Endothelial cell of umbilical vein (primary cell): Measurements from ENCODE around the gene FAXDC2. TPM values are rescaled to one million over a fixed set of nuclear protein-coding genes. Genes with fewer than 3 reads are reported as not detected.

Source experiments
- BruUV-seq: library from RNA; stranded (reverse); fragments of 400-500 nt; replicated peaks from 2 replicates; lab custom pipeline; 2021; lab: Mats Ljungman, UMichigan
- CTCF ChIA-PET: fragments of 300-600, 350-600 bp; sonication (Branson Sonifier 250); formaldehyde crosslinking; loops from one replicate; lab custom pipeline; 2021; ENCODE audit warnings: antibody characterized with exemption, inconsistent platforms; lab: Charles Lee
- POLR2A ChIA-PET: fragments of 300-600, 350-600 bp; sonication (Branson Sonifier 250); formaldehyde crosslinking; loops from one replicate; lab custom pipeline; 2021; ENCODE audit warnings: antibody characterized with exemption, inconsistent platforms; lab: Charles Lee
- DNase-seq: peaks from one replicate; pipeline ENCODE4 v3.0.0-alpha.2; 2011; ENCODE audit warnings: low read depth, low spot score
- FAIRE-seq: peaks from 2 replicates; lab custom pipeline; 2011; peaks lifted over from hg19 to GRCh38; lab: Jason Lieb, UNC
- H2AFZ ChIP-seq: 2 replicates; pipeline ENCODE4 v1.6.0; 2012; ENCODE audit warnings: low read depth, low read length, control low read depth, inconsistent platforms
- H3K27ac ChIP-seq: 2 replicates; pipeline ENCODE4 v1.5.1; 2011; ENCODE audit warnings: low read depth, mild to moderate bottlenecking, control low read depth, low read length, moderate library complexity; ENCODE audit not compliant: insufficient read depth
- H3K27me3 ChIP-seq, 2 experiments: 2 replicates each; pipeline versions ENCODE4 v1.6.0 to v1.6.1; 2011; ENCODE audit warnings: low read length in 2 of 2, mixed read lengths in 1 of 2; ENCODE audit not compliant: control insufficient read depth in 2 of 2, insufficient read depth in 2 of 2
- H3K36me3 ChIP-seq, 2 experiments: 2 replicates in 1 of 2; 3 replicates in 1 of 2; pipeline ENCODE4 v1.5.1; 2011; ENCODE audit warnings: low read length in 2 of 2, mild to moderate bottlenecking in 1 of 2, moderate library complexity in 1 of 2; ENCODE audit not compliant: control insufficient read depth in 2 of 2, insufficient read depth in 2 of 2; ENCODE audit errors: extremely low read depth in 1 of 2
- H3K4me1 ChIP-seq: 3 replicates; pipeline ENCODE4 v1.5.1; 2011; ENCODE audit warnings: mild to moderate bottlenecking, low read length; ENCODE audit not compliant: control insufficient read depth, insufficient read depth; ENCODE audit errors: extremely low read depth
- H3K4me2 ChIP-seq: 2 replicates; pipeline ENCODE4 v1.6.1; 2011; ENCODE audit warnings: low read length, control low read depth, mixed read lengths; ENCODE audit not compliant: insufficient read depth
- H3K4me3 ChIP-seq, 3 experiments: fragments of 200-600 bp in 1 of 3; sonication (generic), shearing (Covaris generic) in 1 of 3; replicated peaks in 1 of 3; 2 replicates each; pipeline ENCODE4 v1.5.1; 2011 to 2016; ENCODE audit warnings: control low read depth in 3 of 3, low read length in 3 of 3, mild to moderate bottlenecking in 2 of 3, inconsistent platforms in 1 of 3, low read depth in 1 of 3, moderate library complexity in 1 of 3; ENCODE audit not compliant: insufficient read depth in 1 of 3
- H3K79me2 ChIP-seq: 2 replicates; pipeline ENCODE4 v1.6.0; 2012; ENCODE audit warnings: low read length, inconsistent platforms; ENCODE audit not compliant: control insufficient read depth, insufficient read depth
- H3K9ac ChIP-seq: replicated peaks from 2 replicates; pipeline ENCODE3; 2011; ENCODE audit warnings: low read length, control low read depth; ENCODE audit not compliant: insufficient read depth; ENCODE audit errors: extremely low read depth
- H3K9me1 ChIP-seq: replicated peaks from 3 replicates; pipeline ENCODE4 v1.6.0; 2011; ENCODE audit warnings: mild to moderate bottlenecking, low read length; ENCODE audit not compliant: control insufficient read depth, insufficient read depth; ENCODE audit errors: extremely low read depth
- H3K9me3 ChIP-seq: replicated peaks from 2 replicates; pipeline ENCODE4 v1.5.1; 2012; ENCODE audit warnings: low read length, inconsistent platforms; ENCODE audit not compliant: control insufficient read depth, insufficient read depth
- H4K20me1 ChIP-seq: replicated peaks from 2 replicates; pipeline ENCODE3; 2011; ENCODE audit warnings: mild to moderate bottlenecking, low read length; ENCODE audit not compliant: control insufficient read depth, insufficient read depth; ENCODE audit errors: extremely low read depth
- EZH2 ChIP-seq: IDR thresholded peaks from 2 replicates; pipeline ENCODE4 v1.6.1; 2012; ENCODE audit warnings: borderline replicate concordance, low read depth, mild to moderate bottlenecking, moderate library complexity, low read length, inconsistent platforms; ENCODE audit not compliant: severe bottlenecking
- FOS ChIP-seq: IDR thresholded peaks from 2 replicates; pipeline ENCODE4 v1.6.1; 2011; ENCODE audit warnings: mild to moderate bottlenecking, low read length, moderate library complexity, borderline replicate concordance; ENCODE audit not compliant: insufficient read depth
- JUN ChIP-seq: IDR thresholded peaks from 2 replicates; pipeline ENCODE4 v1.6.1; 2011; ENCODE audit warnings: borderline replicate concordance, low read depth; ENCODE audit not compliant: insufficient read length, insufficient read depth
- MYC ChIP-seq: IDR thresholded peaks from one replicate; pipeline ENCODE4 v1.6.1; 2011; ENCODE audit warnings: mild to moderate bottlenecking, low read depth, low read length
- POLR2A ChIP-seq: IDR thresholded peaks from 2 replicates; pipeline ENCODE4 v1.6.1; 2012; ENCODE audit warnings: low read depth, mild to moderate bottlenecking, control low read depth, low read length
- POLR2AphosphoS5 ChIP-seq: IDR thresholded peaks from 2 replicates; pipeline ENCODE4 v1.6.1; 2012; ENCODE audit warnings: low read depth, mild to moderate bottlenecking, control low read depth, low read length, moderate library complexity; ENCODE audit not compliant: insufficient read depth
- dilution Hi-C: fragments of 300-500 bp; cut with MboI; formaldehyde crosslinking; loops from one replicate; pipeline ENCODE4 v1.15.0; 2019; ENCODE audit warnings: low sequenced_read_pairs; ENCODE audit not compliant: extremely low pct_ligation_motif_present
- intact Hi-C: fragments of 100-400 bp; cut with micrococcal nuclease; formaldehyde crosslinking; loops from one replicate; pipeline ENCODE4 v1.10.0; 2022
- polyA plus RNA-seq, 4 experiments: library from polyadenylated mRNA; depleted of rRNA in 3 of 4; stranded (reverse) in 3 of 4; unstranded in 1 of 4; fragments of >200 nt; gene quantifications; 2 replicates each; pipeline versions ENCODE4 v1.2.1 to v1.2.3, GENCODE V29; 2011 to 2012; ENCODE audit warnings: missing spikeins in 1 of 4
- total RNA-seq: library from RNA; stranded (reverse); gene quantifications from 2 replicates; pipeline ENCODE4 v1.2.3, GENCODE V29; 2021
- TF ChIP-seq, protein P1 (sequence below), 2 donors: IDR thresholded peaks; 1 replicate in 1 of 2; 2 replicates in 1 of 2; pipeline ENCODE4 v1.5.1; 2011; ENCODE audit warnings: low read length in 2 of 2, mild to moderate bottlenecking in 2 of 2, moderate library complexity in 2 of 2, control low read depth in 1 of 2, inconsistent platforms in 1 of 2, low read depth in 1 of 2; ENCODE audit not compliant: insufficient read depth in 1 of 2; ENCODE audit errors: extremely low read depth in 1 of 2
- TF ChIP-seq, protein P2 (sequence below): IDR thresholded peaks from 2 replicates; pipeline ENCODE4 v1.6.1; 2011; ENCODE audit not compliant: insufficient read depth, insufficient read length

The FAXDC2 gene
- total and polyA plus RNA-seq, 2 donors (not counting 3 experiments of a cell fraction or from before 2014, with no cell fraction given), result 8.3 to 12.0 TPM

GRCh38 chr5:154820383-154820782, 30.0 kb downstream of the FAXDC2 start:
- H3K9me3 ChIP-seq, result no peaks in the 10 kb centered on the region
- dilution Hi-C loops, result no loop called here
- H2AFZ ChIP-seq, result no peak overlapping the region
- no peaks in the 10 kb centered on the region for H4K20me1 ChIP-seq
- H3K36me3 ChIP-seq, result peaks cover 4 to 23% of the 10 kb centered on the region in 2 experiments
- H3K9ac ChIP-seq, result no peak overlapping the region
- H3K4me2 ChIP-seq, result no peak overlapping the region
- peaks cover 3% of the 10 kb centered on the region for H3K4me1 ChIP-seq
- H3K4me3 ChIP-seq, result no peak overlapping the region
- no peaks in the 10 kb centered on the region for H3K9me1 ChIP-seq
- no peak for TF ChIP-seq POLR2A
- TF ChIP-seq, protein P1, sequence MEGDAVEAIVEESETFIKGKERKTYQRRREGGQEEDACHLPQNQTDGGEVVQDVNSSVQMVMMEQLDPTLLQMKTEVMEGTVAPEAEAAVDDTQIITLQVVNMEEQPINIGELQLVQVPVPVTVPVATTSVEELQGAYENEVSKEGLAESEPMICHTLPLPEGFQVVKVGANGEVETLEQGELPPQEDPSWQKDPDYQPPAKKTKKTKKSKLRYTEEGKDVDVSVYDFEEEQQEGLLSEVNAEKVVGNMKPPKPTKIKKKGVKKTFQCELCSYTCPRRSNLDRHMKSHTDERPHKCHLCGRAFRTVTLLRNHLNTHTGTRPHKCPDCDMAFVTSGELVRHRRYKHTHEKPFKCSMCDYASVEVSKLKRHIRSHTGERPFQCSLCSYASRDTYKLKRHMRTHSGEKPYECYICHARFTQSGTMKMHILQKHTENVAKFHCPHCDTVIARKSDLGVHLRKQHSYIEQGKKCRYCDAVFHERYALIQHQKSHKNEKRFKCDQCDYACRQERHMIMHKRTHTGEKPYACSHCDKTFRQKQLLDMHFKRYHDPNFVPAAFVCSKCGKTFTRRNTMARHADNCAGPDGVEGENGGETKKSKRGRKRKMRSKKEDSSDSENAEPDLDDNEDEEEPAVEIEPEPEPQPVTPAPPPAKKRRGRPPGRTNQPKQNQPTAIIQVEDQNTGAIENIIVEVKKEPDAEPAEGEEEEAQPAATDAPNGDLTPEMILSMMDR (IDR thresholded peaks at IDR 0.05; ENCODE audit: extremely low read depth in 1 of 2, insufficient read depth in 1 of 2, low read depth in 1 of 2, low read length in 2 of 2), result no peak
- TF ChIP-seq POLR2AphosphoS5, result no peak
- TF ChIP-seq, protein P2, sequence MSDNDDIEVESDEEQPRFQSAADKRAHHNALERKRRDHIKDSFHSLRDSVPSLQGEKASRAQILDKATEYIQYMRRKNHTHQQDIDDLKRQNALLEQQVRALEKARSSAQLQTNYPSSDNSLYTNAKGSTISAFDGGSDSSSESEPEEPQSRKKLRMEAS, result no peak
- no TSS peak for BruUV-seq
- FAIRE-seq (no peak), DNase-seq (no peak)
- POLR2A ChIA-PET, result interaction anchor here (0.6 kb wide), 1 partner anchor 88 kb away, joined by 7 read pairs; no protein-coding TSS in a partner anchor
- H3K27ac ChIP-seq, result no peak overlapping the region
- intact Hi-C loops, result no loop called here
- no peaks in the 10 kb centered on the region for H3K27me3 ChIP-seq
- H3K79me2 ChIP-seq, result no peaks in the 10 kb centered on the region
- CTCF ChIA-PET, result no interaction called here

GRCh38 chr5:154819546-154819945, 30.9 kb downstream of the FAXDC2 start:
- peaks cover 7 to 28% of the 10 kb centered on the region in 2 experiments for H3K36me3 ChIP-seq
- CTCF ChIA-PET, result no interaction called here

More at GRCh38 chr5:154819546-154819945, 30.9 kb downstream of the FAXDC2 start:
- dilution Hi-C loops, result no loop called here
- FAIRE-seq (no peak), DNase-seq (no peak)
- TF ChIP-seq POLR2A, result no peak
- TF ChIP-seq FOS, result no peak
- no peak for TF ChIP-seq JUN
- TF ChIP-seq, protein P2, result no peak
- TF ChIP-seq MYC, result no peak
- no peak for TF ChIP-seq EZH2
- TF ChIP-seq POLR2AphosphoS5, result no peak
- H3K4me1 ChIP-seq, result peaks cover 3% of the 10 kb centered on the region
- H3K27me3 ChIP-seq, result no peaks in the 10 kb centered on the region
- intact Hi-C loops, result no loop called here
- H3K9me3 ChIP-seq, result no peaks in the 10 kb centered on the region
- H3K79me2 ChIP-seq, result no peaks in the 10 kb centered on the region
- no TSS peak for BruUV-seq
- no peak overlapping the region for H3K4me3 ChIP-seq
- POLR2A ChIA-PET, result no interaction called here
- H2AFZ ChIP-seq, result no peak overlapping the region
- no peak overlapping the region for H3K9ac ChIP-seq
- no peaks in the 10 kb centered on the region for H4K20me1 ChIP-seq
- no peak overlapping the region for H3K4me2 ChIP-seq
- H3K9me1 ChIP-seq, result no peaks in the 10 kb centered on the region
- no peak overlapping the region for H3K27ac ChIP-seq
